Small intestine (tissue), 7 donors: ENCODE measurements around the gene RAB7A. TPM values are rescaled to one million over a fixed set of nuclear protein-coding genes. Genes with fewer than 3 reads are reported as not detected.

Experiments
- DNase-seq, 2 donors: peaks; one replicate each; pipeline versions ENCODE4 v3.0.0 to v3.0.0-alpha.2; 2013
- FAIRE-seq: peaks from 2 replicates; lab custom pipeline; 2012; peaks lifted over from hg19 to GRCh38; lab: Jason Lieb, UNC
- H3K27ac ChIP-seq, 3 donors: one replicate each; pipeline ENCODE4 v1.5.1; 2013; ENCODE audit warnings: low read length in 2 of 3, mild to moderate bottlenecking in 2 of 3, control low read depth in 1 of 3, inconsistent platforms in 1 of 3, low read depth in 1 of 3, moderate library complexity in 1 of 3
- H3K27me3 ChIP-seq, 3 donors: one replicate each; pipeline ENCODE4 v1.6.1; 2013; ENCODE audit warnings: low read length in 3 of 3, inconsistent platforms in 1 of 3; ENCODE audit not compliant: control insufficient read depth in 3 of 3, insufficient read depth in 3 of 3
- H3K36me3 ChIP-seq, 3 donors: one replicate each; pipeline ENCODE4 v1.6.1; 2013; ENCODE audit warnings: low read length in 3 of 3, inconsistent platforms in 1 of 3, low read depth in 1 of 3, mild to moderate bottlenecking in 1 of 3, moderate library complexity in 1 of 3; ENCODE audit not compliant: control insufficient read depth in 3 of 3, insufficient read depth in 2 of 3
- H3K4me1 ChIP-seq, 3 donors: one replicate each; pipeline ENCODE4 v1.6.1; 2013; ENCODE audit warnings: low read length in 2 of 3, inconsistent platforms in 1 of 3, low read depth in 1 of 3, mild to moderate bottlenecking in 1 of 3, moderate library complexity in 1 of 3; ENCODE audit not compliant: control insufficient read depth in 3 of 3, insufficient read depth in 2 of 3
- H3K4me3 ChIP-seq, 3 donors: one replicate each; pipeline ENCODE4 v1.5.1; 2013; ENCODE audit warnings: low read length in 3 of 3, control low read depth in 1 of 3, inconsistent platforms in 1 of 3, low read depth in 1 of 3, mild to moderate bottlenecking in 1 of 3, moderate library complexity in 1 of 3
- H3K9me3 ChIP-seq, 2 donors: one replicate each; pipeline ENCODE4 v1.6.1; 2013; ENCODE audit warnings: low read depth in 1 of 2, low read length in 1 of 2; ENCODE audit not compliant: control insufficient read depth in 2 of 2, insufficient read depth in 1 of 2
- WGBS, 3 donors: extraction: QIAGEN DNeasy Blood & Tissue Kit; methylation state at CpG; one replicate each; pipeline ENCODE4 v1.1.7; 2013; 5-methylcytosine and 5-hydroxymethylcytosine counted together
- polyA plus RNA-seq, 4 donors: library from polyadenylated mRNA; stranded (reverse) in 3 of 4; unstranded in 1 of 4; fragments of 200-250 nt in 3 of 4; fragments of 120-200 nt in 1 of 4; gene quantifications; one replicate each; pipeline versions ENCODE4 v1.2.1 to v1.2.3, GENCODE V29; 2013
- donor health status: healthy with polysubstance abuse.
- donor health status: control.
- donor health status: control.
- donor health status: Bipolar disorder and iron deficiency.
- donor health status: healthy.

The RAB7A gene
- polyA plus RNA-seq, 4 donors = 141 to 212 (median 165) TPM

GRCh38 chr3:128814519-128815317 lies 88.7 kb downstream of the RAB7A start:
- H3K36me3 ChIP-seq = peaks cover 17 to 51% (median 22%) of the 10 kb centered on the region in 3 donors
- no peaks in the 10 kb centered on the region for H3K9me3 ChIP-seq
- 85 to 91% (median 88%) methylated on average over 8 of the region's 8 CpGs for WGBS, 3 donors
- DNase-seq (no peak), FAIRE-seq (no peak)
- no peak overlapping the region for H3K27ac ChIP-seq
- no peaks in the 10 kb centered on the region for H3K27me3 ChIP-seq
- no peaks in the 10 kb centered on the region for H3K4me1 ChIP-seq
- no peak overlapping the region for H3K4me3 ChIP-seq

DNA sequence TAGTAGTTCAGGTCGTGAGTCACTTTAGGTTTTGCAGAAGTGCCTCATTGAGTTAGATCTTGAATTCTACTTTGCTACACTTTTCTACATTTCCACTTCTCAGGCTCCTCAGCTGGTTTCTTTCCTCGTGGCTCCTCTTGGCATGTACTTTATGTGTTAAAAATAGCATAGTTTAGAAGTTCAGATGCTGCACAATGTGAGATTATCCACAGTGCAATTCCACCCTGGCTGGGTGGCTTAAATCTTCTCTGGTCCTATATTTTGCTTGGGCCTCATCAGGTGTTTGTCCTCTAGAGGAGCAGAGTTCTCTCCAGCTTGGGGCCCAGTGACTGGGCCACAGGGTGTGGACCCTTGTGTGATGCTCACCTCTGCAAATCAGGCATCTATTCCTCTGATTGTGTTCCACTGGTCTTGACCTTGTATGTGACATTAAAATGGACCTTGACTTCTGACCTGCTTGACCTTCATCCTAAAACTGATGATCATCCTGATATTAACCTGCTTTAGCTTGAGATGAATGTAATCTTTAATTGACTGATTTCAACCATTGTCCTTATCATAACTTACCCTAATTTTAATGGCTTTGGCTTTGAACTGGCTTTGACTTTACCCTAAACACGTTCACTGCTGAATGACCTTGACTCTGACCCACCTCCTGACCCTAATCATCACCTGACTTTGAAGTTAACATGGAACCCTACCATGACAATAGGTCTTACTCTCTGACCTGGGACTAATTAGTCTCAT lies 89.5 kb downstream of the RAB7A start:
- Histone ChIP-seq H3K4me3 (no peak overlapping the region), H3K36me3 (peaks cover 17 to 47% (median 22%) of the 10 kb centered on the region in 3 donors), H3K27ac (no peak overlapping the region), H3K27me3 (no peaks in the 10 kb centered on the region), H3K4me1 (no peaks in the 10 kb centered on the region), H3K9me3 (no peaks in the 10 kb centered on the region)
- FAIRE-seq (no peak), DNase-seq (no peak)
- 68 to 75% (median 73%) methylated on average over 3 of the region's 3 CpGs for WGBS, 3 donors

DNA sequence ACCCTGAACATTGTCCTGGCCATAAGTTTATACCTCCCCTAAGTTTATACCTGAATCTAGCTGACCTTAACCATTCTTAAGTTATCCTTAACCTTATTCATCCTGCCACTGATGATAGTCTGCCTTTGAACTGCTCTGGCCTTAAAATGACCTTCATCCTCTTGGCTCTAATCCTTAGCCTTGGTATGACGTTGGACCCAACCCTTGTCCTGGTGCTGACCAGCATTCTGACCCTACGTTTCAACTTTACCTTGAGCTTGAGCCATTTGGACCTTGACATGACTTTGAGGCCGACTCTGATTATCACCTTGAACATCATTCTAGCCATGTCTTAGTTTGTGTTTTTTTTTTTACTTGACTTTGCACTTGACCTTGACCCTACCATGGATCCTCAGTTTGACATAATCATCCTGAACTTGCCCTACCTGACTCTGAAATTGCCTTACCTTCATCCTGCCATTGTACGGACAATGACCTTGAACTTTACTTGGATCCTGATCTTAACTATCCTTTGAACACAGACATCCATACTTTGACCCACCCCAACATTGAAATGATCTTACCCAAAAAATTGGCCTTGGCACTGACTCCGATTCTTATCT lies 92.3 kb downstream of the RAB7A start:
- no peak for FAIRE-seq
- no peak for DNase-seq
- H3K36me3 ChIP-seq = peaks cover 10 to 33% (median 13%) of the 10 kb centered on the region in 3 donors
- 74 to 93% (median 93%) methylated on average over 5 of the region's 5 CpGs for WGBS, 3 donors
- H3K27ac ChIP-seq = no peak overlapping the region
- no peak overlapping the region for H3K4me3 ChIP-seq
- H3K27me3 ChIP-seq = no peaks in the 10 kb centered on the region
- H3K4me1 ChIP-seq = no peaks in the 10 kb centered on the region
- H3K9me3 ChIP-seq = no peaks in the 10 kb centered on the region

- Histone ChIP-seq H3K27ac (no peak overlapping the region), H3K27me3 (no peaks in the 10 kb centered on the region), H3K4me3 (no peak overlapping the region), H3K9me3 (no peaks in the 10 kb centered on the region), H3K4me1 (no peaks in the 10 kb centered on the region), H3K36me3 (peaks cover 5 to 28% (median 5%) of the 10 kb centered on the region in 3 donors)
- 89 to 97% (median 96%) methylated on average over 7 of the region's 7 CpGs for WGBS, 3 donors
- DNase-seq (no peak), FAIRE-seq (no peak)
Observed at GRCh38 chr3:128820252-128820839, 94.4 kb downstream of the RAB7A start.

GRCh38 chr3:128823008-128823407 lies 97.0 kb downstream of the RAB7A start:
- 83 to 89% (median 85%) methylated on average over 6 of the region's 6 CpGs for WGBS, 3 donors
- FAIRE-seq = no peak

DNA sequence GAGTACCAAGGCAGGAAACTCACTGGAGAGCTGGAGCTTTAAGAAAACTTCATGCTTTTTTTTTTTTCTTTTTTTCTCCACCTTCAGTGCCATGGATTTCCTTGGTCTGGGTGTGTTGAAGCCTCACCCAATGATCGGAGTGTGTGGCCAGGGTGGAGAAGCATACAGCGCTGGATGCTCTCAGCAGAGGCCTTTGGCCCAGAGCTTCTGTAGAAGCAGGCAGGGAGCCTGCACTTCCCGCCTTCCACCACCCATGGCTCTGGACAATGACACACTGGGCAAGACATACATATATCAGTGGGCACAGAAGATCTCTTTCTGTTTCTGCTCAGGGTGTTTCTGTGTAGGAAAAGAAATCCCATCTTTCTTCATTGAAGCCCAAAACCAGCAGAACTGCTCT lies 97.6 kb downstream of the RAB7A start:
- no peaks in the 10 kb centered on the region for H3K27me3 ChIP-seq
- H3K4me1 ChIP-seq = no peaks in the 10 kb centered on the region
- H3K36me3 ChIP-seq = peaks cover 2 to 17% (median 5%) of the 10 kb centered on the region in 3 donors
- FAIRE-seq (no peak), DNase-seq (no peak)
- H3K27ac ChIP-seq = no peak overlapping the region
- H3K9me3 ChIP-seq = no peaks in the 10 kb centered on the region
- H3K4me3 ChIP-seq = no peak overlapping the region
- WGBS, 3 donors = 74 to 91% (median 76%) methylated on average over 3 of the region's 3 CpGs

More at GRCh38 chr3:128823008-128823407, 97.0 kb downstream of the RAB7A start:
- H3K27me3 ChIP-seq = no peaks in the 10 kb centered on the region
- no peak overlapping the region for H3K4me3 ChIP-seq
- no peak for DNase-seq
- H3K4me1 ChIP-seq = no peaks in the 10 kb centered on the region
- H3K36me3 ChIP-seq = peaks cover 2 to 18% (median 5%) of the 10 kb centered on the region in 3 donors
- H3K9me3 ChIP-seq = no peaks in the 10 kb centered on the region
- no peak overlapping the region for H3K27ac ChIP-seq

GRCh38 chr3:128824132-128824850 lies 98.3 kb downstream of the RAB7A start:
- DNase-seq (no peak), FAIRE-seq (no peak)
- Histone ChIP-seq H3K9me3 (no peaks in the 10 kb centered on the region), H3K4me1 (no peaks in the 10 kb centered on the region), H3K36me3 (peaks cover 2 to 13% (median 3%) of the 10 kb centered on the region in 3 donors), H3K27me3 (no peaks in the 10 kb centered on the region), H3K4me3 (no peak overlapping the region), H3K27ac (peak overlapping the region in 1 of 3 donors; percentile 25)
- WGBS, 3 donors = 88 to 89% (median 89%) methylated on average over 10 of the region's 10 CpGs
